ENCODE measurements around the gene SKIDA1.

DNA sequence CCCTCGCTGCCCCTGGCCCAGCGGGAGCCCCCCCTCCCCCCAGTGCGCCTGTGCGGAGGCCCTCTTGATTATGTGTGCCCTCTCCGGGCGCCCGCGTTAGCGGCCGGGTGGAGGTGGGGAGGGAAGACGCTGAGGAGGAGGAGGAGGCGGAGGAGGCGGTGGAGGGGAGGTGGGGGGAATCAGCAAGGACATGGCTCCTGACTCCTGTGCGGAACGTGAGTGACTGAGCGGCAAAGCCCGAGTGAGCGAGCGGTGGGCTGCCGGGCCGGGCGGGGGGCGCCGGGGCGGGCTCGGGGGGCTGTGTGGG, 8.8 kb upstream of the SKIDA1 start:
- TF ChIP-seq, protein P1, sequence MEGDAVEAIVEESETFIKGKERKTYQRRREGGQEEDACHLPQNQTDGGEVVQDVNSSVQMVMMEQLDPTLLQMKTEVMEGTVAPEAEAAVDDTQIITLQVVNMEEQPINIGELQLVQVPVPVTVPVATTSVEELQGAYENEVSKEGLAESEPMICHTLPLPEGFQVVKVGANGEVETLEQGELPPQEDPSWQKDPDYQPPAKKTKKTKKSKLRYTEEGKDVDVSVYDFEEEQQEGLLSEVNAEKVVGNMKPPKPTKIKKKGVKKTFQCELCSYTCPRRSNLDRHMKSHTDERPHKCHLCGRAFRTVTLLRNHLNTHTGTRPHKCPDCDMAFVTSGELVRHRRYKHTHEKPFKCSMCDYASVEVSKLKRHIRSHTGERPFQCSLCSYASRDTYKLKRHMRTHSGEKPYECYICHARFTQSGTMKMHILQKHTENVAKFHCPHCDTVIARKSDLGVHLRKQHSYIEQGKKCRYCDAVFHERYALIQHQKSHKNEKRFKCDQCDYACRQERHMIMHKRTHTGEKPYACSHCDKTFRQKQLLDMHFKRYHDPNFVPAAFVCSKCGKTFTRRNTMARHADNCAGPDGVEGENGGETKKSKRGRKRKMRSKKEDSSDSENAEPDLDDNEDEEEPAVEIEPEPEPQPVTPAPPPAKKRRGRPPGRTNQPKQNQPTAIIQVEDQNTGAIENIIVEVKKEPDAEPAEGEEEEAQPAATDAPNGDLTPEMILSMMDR (IDR thresholded peaks at IDR 0.05) = no peak
- TF ChIP-seq POLR2A (IDR thresholded peaks at IDR 0.05) = no peak

All from adrenal gland (tissue), 5 donors.